GM18951 (cell line): ENCODE results near the gene SSH2.

ENCODE experiments used
- POLR2A ChIP-seq: IDR thresholded peaks from 4 replicates; pipeline ENCODE4 v1.6.1; 2011; ENCODE audit warnings: mild to moderate bottlenecking; ENCODE audit not compliant: insufficient read length, insufficient read depth; ENCODE audit errors: extremely low read depth
- in situ Hi-C: fragments of 300-500 bp; cut with MboI; formaldehyde crosslinking; loops from one replicate; pipeline ENCODE4 v1.12.0; 2022; ENCODE audit warnings: low sequenced_read_pairs, mixed read lengths, inconsistent platforms; ENCODE audit not compliant: unreplicated experiment

Gene SSH2

DNA sequence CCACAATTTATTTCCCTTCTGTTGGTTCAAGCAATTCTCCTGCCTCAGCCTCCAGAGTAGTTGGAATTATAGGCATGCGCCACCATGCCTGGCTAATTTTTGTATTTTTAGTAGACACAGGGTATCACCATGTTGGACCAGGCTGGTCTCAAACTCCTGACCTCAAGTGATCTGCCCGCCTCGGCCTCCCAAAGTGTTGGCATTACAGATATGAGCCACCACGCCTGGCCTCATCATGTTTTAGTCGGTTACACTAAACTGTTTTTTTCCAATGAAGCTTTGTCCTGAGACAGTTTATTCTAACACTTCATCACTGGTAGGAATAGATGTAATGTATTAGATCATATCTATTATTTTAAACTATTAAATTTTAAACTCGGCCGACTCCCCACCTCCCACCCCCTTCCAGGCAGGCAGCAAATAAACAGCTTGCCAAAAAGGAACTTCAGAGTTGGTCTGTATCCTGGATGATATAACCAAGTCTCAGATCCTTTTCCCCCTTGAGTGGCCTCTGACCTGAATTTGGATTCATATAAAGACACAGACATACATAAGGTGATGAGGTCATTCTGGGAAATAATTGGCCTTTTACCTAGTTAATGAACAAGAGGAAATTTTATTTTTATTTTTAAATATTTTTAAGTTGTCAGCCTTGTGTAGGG, 288.9 kb downstream of the SSH2 start:
- in situ Hi-C loops, result loop anchor here (10.0 kb wide), 1 partner anchor 134 kb away; no protein-coding TSS in a partner anchor
- TF ChIP-seq POLR2A, result no peak

DNA sequence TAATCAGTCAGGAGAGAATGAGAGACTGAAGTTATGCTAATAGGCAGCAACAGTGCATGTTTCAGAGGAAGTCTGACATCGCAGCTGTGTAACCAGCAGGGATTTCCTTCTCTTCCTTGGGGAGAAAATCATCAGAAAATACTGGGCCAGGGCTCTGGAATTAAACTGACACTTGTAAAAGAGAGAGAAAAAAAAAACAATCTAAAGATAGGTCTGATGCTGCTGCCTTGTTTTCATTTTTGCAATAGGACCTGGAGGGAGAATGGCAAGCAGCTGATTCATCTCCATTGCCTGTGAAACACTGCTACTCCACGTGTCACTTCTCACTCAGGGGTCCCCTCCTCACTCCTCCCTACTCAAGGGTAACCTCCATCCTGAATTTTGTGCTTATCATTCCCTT, 289.6 kb downstream of the SSH2 start:
- in situ Hi-C loops, result loop anchor here (10.0 kb wide), 1 partner anchor 134 kb away; no protein-coding TSS in a partner anchor
- TF ChIP-seq POLR2A, result no peak

- TF ChIP-seq POLR2A, result no peak
- in situ Hi-C loops, result loop anchor here (10.0 kb wide), 1 partner anchor 301 kb away; the partner anchor contains the start of gene SSH2
Observed at GRCh38 chr17:29633886-29634285, 296.1 kb downstream of the SSH2 start.

DNA sequence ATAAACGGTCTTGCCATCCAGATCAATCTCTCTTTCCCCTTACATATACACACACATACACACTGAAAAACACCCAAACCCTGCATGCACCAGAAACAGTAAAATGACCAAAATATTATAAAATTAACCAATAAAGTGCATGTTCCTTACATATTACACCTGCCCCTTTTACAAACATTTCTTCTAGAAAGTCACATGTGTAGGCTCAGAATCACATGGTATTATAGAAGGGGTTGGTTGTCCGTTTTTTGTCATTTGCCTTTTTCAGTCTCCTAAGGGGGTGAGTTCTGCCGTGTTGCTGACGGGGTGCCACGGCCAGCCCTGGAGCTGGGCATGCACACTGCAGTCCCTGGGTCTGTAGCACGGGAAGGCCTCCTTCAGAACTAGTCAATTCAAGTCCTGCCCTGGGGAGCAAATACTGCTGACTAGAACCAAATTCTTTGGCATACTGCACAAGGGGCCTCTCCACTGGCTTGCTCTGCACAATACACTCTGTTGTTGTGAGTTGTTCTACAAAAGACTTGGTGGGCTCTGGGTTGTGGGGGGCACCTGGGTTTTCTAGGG, 299.3 kb downstream of the SSH2 start:
- TF ChIP-seq POLR2A, result no peak
- in situ Hi-C loops, result loop anchor here (10.0 kb wide), 1 partner anchor 304 kb away; the partner anchor contains the start of gene SSH2

DNA sequence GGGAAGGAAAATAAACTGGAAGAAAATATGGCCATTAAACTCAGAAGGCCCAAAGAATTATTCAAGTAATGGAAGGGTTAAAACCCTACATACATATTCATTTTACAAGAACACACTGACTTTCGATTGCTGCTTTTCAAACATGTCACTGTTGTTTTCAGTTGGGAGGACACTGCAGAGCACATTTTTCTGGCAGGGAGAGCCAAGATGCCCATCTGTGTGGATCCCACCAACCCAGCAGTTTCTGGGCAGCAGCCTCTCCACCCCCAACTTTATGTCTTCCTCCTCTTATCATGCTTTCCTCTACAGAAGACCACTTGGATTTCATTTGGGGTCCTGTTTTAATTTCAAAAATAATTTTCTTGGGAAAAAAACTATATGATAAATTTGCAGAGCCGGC, 300.2 kb downstream of the SSH2 start:
- TF ChIP-seq POLR2A, result no peak
- in situ Hi-C loops, result loop anchor here (10.0 kb wide), 1 partner anchor 305 kb away; the partner anchor contains the start of gene SSH2

- TF ChIP-seq POLR2A, result no peak
- in situ Hi-C loops, result no loop called here
Observed at GRCh38 chr17:29628644-29629043, 301.4 kb downstream of the SSH2 start.

DNA sequence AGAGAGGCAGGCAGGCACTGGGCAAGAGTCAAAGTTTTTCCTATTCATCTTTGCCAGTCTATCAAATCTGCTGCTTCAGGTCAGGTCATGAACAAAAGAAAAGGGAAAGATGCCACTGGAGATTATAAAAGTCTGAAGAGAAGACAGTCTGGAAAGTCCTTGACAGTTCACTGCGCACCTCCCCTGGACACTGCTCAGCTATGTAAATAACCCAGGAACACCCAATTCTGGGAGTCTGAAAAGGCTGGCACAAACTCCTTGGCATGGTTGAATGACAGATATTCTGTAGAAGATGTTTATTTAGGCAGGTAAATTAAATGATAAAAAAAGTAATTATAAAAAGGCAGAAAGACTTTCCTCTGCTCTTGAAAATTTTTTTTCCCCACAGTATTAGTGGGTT, 302.1 kb downstream of the SSH2 start:
- TF ChIP-seq POLR2A, result no peak
- in situ Hi-C loops, result no loop called here

DNA sequence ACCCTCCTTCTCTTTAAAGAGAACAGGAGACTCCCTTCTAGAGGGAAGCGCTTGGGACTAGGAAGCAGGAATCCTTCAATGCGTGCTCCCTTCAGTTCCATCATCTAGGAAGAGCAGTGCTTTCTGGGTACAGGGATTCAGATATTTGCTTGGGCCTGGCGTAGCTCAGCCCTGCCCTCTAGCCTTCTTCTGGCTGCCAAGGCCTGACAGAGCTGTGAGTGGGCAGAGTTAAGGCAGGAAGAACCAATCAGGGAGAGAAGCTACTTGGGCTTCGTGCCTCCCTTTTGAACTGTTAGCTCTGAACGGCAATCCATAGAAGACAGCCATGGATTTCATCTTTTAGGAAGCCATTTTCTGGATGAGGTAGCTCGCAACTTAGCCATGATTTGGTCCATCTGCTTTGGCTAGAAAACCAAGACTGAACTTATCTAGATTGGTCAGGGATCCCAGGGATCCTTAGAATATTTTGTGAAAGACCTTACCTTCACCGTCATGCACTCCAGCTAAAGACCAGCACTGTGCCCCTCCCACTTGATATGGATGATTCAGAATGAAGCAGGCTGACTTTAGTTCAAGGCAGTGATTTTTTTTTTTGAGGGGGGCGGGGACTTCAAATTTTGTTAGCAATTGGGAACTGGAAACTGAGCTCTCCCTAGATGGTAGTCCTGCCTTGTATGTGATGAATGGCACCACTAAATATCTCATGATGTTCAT, 304.8 kb downstream of the SSH2 start:
- in situ Hi-C loops, result no loop called here
- TF ChIP-seq POLR2A, result no peak

GRCh38 chr17:29624586-29624985, 305.4 kb downstream of the SSH2 start:
- in situ Hi-C loops, result no loop called here
- TF ChIP-seq POLR2A, result no peak

DNA sequence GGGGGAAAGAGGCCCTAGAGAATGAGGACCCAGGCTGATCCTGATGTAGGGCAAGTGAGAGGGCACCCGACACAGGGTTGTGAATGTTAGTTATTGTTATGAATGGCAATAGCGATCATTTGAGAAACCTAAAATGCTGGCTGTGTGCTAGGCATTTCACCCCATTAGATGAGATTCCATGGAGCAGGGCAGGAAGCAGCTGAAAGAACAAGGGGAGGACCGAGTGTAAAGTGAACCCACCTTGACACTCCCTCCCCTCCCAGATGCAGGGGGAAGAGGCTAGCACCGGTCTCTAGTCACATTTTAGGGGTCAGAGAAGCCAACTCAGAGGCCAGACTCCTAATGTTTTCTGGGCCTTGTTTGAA, 306.8 kb downstream of the SSH2 start:
- in situ Hi-C loops, result no loop called here
- TF ChIP-seq POLR2A, result no peak

GRCh38 chr17:29622337-29623282, 307.4 kb downstream of the SSH2 start, which contains the start of gene CORO6:
Gene CORO6, minus strand, starts transcription at chr17:29622912. Its CDS starts 1,491 bp downstream, at chr17:29621421.
- in situ Hi-C loops, result no loop called here
- TF ChIP-seq POLR2A, result peak; percentile 53

- in situ Hi-C loops, result no loop called here
- TF ChIP-seq POLR2A, result no peak
Observed at GRCh38 chr17:29621751-29622194, 308.3 kb downstream of the SSH2 start.
